ENCODE data around the gene HNRNPM. TPM values are rescaled to one million over a fixed set of nuclear protein-coding genes. Genes with fewer than 3 reads are reported as not detected.

The HNRNPM gene
- total and polyA plus RNA-seq, 2 donors (not counting 1 experiment from before 2014, with no cell fraction given) = 137 to 221 TPM

DNA sequence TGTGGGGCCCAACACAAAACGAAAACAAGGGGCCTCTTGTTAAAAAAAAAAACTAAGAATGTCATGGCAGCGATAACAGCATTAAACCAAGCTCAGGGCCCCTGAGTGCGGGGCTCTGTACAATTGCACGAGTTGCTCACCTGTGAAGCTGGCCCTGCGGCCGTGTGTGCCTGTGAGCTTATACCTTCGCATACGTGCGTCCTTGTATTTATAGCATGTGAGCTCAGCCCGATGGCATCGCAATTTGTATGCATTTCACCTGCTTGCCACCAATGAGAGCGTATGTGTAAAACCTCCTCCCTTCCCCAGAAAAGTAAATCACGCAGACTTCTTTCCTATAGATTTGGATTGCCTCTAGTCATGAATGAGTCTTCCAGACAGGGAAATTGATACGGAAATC, 17.1 kb downstream of the HNRNPM start:
- no peaks in the 10 kb centered on the region for H3K27me3 ChIP-seq (replicated peaks in 1 of 4; ENCODE audit: control extremely low read depth in 1 of 4, control insufficient read depth in 3 of 4, insufficient read depth in 4 of 4, low read length in 3 of 4)
- Mint-ChIP-seq H3K9me3 (ENCODE audit: insufficient read depth) (no peaks in the 10 kb centered on the region), H3K4me1 (peaks cover 49% of the 10 kb centered on the region), H3K27ac (no peak overlapping the region), H3K27me3 (no peaks in the 10 kb centered on the region), H3K4me3 (no peak overlapping the region)
- WGBS (ENCODE audit: insufficient coverage) = 99% methylated on average over 11 of the region's 14 CpGs
- H3K9me3 ChIP-seq (ENCODE audit: control extremely low read depth in 1 of 3, control insufficient read depth in 2 of 3, insufficient read depth in 1 of 3, low read length in 2 of 3) = no peaks in the 10 kb centered on the region
- POLR2A ChIA-PET = interaction anchor here (0.6 kb wide), 1 partner anchor 51 kb away, joined by 3 read pairs; no protein-coding TSS in a partner anchor
- peaks cover 11 to 13% of the 10 kb centered on the region in 2 donors for H3K4me1 ChIP-seq (ENCODE audit: control insufficient read depth in 2 of 2, insufficient read depth in 2 of 2, low read length in 2 of 2)
- H3K9ac ChIP-seq (ENCODE audit: low read length) = no peak overlapping the region
- intact Hi-C loops (cut with micrococcal nuclease) = no loop called here
- peaks cover 7 to 77% of the 10 kb centered on the region in 2 experiments for H3K36me3 ChIP-seq (replicated peaks in 1 of 2; ENCODE audit: control extremely low read depth in 1 of 2, control insufficient read depth in 1 of 2, extremely low read depth in 1 of 2, insufficient read depth in 2 of 2, low read length in 1 of 2)
- ATAC-seq (ENCODE audit: low read depth) = no peak
- H3K4me2 ChIP-seq (replicated peaks; ENCODE audit: low read depth, low read length, poor library complexity, severe bottlenecking) = no peak overlapping the region
- H3K27ac ChIP-seq (ENCODE audit: low read length in 2 of 2) = no peak overlapping the region
- no peak overlapping the region for H3K4me3 ChIP-seq (ENCODE audit: control extremely low read depth in 1 of 5, extremely low read depth in 1 of 5, insufficient read depth in 1 of 5, low read depth in 2 of 5, low read length in 4 of 5)
- DNase-seq = no peak
- CTCF ChIA-PET = interaction anchor here (1.1 to 1.9 kb wide), 2 partner anchors 14 to 117 kb away, joined by 4 to 5 read pairs; no protein-coding TSS in a partner anchor
- no peak for TF ChIP-seq EZH2 (IDR thresholded peaks at IDR 0.05; ENCODE audit: borderline replicate concordance, insufficient read depth, low read depth, low read length, poor library complexity, severe bottlenecking)
- no peak for TF ChIP-seq CTCF (IDR thresholded peaks at IDR 0.05)
- H3K79me2 ChIP-seq (ENCODE audit: control insufficient read depth, insufficient read depth, low read length) = peaks cover 96% of the 10 kb centered on the region
- H4K20me1 ChIP-seq (ENCODE audit: control insufficient read depth, insufficient read depth, low read length, poor library complexity, severe bottlenecking) = peaks cover 93% of the 10 kb centered on the region
- H2AFZ ChIP-seq (ENCODE audit: insufficient read depth, low read depth, low read length, poor library complexity, severe bottlenecking) = no peak overlapping the region

DNA sequence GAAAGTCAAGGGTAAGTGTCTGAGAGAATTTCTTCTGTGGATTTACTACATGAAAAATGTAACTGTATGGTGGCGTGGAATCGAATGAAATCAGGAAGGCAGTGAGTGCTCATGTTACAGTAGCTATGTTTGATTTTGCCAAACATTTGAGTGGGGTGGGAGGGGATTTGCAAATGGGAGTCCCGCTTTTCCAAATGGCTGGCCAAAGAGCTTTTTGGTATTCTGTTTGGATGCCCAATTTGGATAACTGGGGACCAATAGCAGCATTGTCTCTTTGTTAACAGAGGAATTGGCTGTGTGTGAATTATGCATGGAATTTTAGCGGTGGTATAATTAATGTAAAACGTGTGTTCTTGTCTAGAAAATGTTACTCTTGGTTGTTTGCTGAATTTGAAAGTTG, 17.8 kb downstream of the HNRNPM start:
- H3K4me1 Mint-ChIP-seq = peaks cover 44% of the 10 kb centered on the region
- Histone ChIP-seq H3K4me2 (replicated peaks; ENCODE audit: low read depth, low read length, poor library complexity, severe bottlenecking) (no peak overlapping the region), H3K27me3 (replicated peaks in 1 of 4; ENCODE audit: control extremely low read depth in 1 of 4, control insufficient read depth in 3 of 4, insufficient read depth in 4 of 4, low read length in 3 of 4) (no peaks in the 10 kb centered on the region), H3K9ac (ENCODE audit: low read length) (no peak overlapping the region), H3K27ac (ENCODE audit: low read length in 2 of 2) (no peak overlapping the region), H3K9me3 (ENCODE audit: control extremely low read depth in 1 of 3, control insufficient read depth in 2 of 3, insufficient read depth in 1 of 3, low read length in 2 of 3) (no peaks in the 10 kb centered on the region), H3K4me3 (ENCODE audit: control extremely low read depth in 1 of 5, extremely low read depth in 1 of 5, insufficient read depth in 1 of 5, low read depth in 2 of 5, low read length in 4 of 5) (no peak overlapping the region), H3K36me3 (replicated peaks in 1 of 2; ENCODE audit: control extremely low read depth in 1 of 2, control insufficient read depth in 1 of 2, extremely low read depth in 1 of 2, insufficient read depth in 2 of 2, low read length in 1 of 2) (peaks cover 11 to 77% of the 10 kb centered on the region in 2 experiments), H2AFZ (ENCODE audit: insufficient read depth, low read depth, low read length, poor library complexity, severe bottlenecking) (no peak overlapping the region), H4K20me1 (ENCODE audit: control insufficient read depth, insufficient read depth, low read length, poor library complexity, severe bottlenecking) (peaks cover 86% of the 10 kb centered on the region), H3K79me2 (ENCODE audit: control insufficient read depth, insufficient read depth, low read length) (peaks cover 96% of the 10 kb centered on the region), H3K4me1 (ENCODE audit: control insufficient read depth in 2 of 2, insufficient read depth in 2 of 2, low read length in 2 of 2) (peaks cover 10 to 13% of the 10 kb centered on the region in 2 donors)
- DNase-seq (no peak), ATAC-seq (ENCODE audit: low read depth) (no peak)
- no peak for TF ChIP-seq CTCF (IDR thresholded peaks at IDR 0.05)
- no peak for TF ChIP-seq EZH2 (IDR thresholded peaks at IDR 0.05; ENCODE audit: borderline replicate concordance, insufficient read depth, low read depth, low read length, poor library complexity, severe bottlenecking)
- POLR2A ChIA-PET = no interaction called here
- H3K27ac Mint-ChIP-seq = no peak overlapping the region
- no peak overlapping the region for H3K4me3 Mint-ChIP-seq
- no peaks in the 10 kb centered on the region for H3K9me3 Mint-ChIP-seq (ENCODE audit: insufficient read depth)
- 92% methylated on average over 5 of the region's 5 CpGs for WGBS (ENCODE audit: insufficient coverage)
- intact Hi-C loops (cut with micrococcal nuclease) = no loop called here
- CTCF ChIA-PET = interaction anchor here (0.9 to 1.9 kb wide), 3 partner anchors 15 to 116 kb away, joined by 3 to 5 read pairs (median 4); no protein-coding TSS in a partner anchor
- no peaks in the 10 kb centered on the region for H3K27me3 Mint-ChIP-seq

Measured in B cell (primary cell).